Left ventricle myocardium inferior (tissue), 1 donor: ENCODE measurements around the gene SLC66A2. TPM values are rescaled to one million over a fixed set of nuclear protein-coding genes. Genes with fewer than 3 reads are reported as not detected.

ENCODE experiments used
- DNase-seq: peaks from one replicate; pipeline ENCODE4 v3.0.0-alpha.2; 2020
- H3K27ac ChIP-seq: fragments of 200-600 bp; replicated peaks from 2 replicates; pipeline ENCODE4 v1.8.0; 2021
- H3K27me3 ChIP-seq: fragments of 200-600 bp; 2 replicates; pipeline ENCODE4 v1.8.0; 2021; ENCODE audit warnings: low read depth
- H3K36me3 ChIP-seq: fragments of 200-600 bp; 2 replicates; pipeline ENCODE4 v1.8.0; 2021
- H3K4me1 ChIP-seq: fragments of 200-600 bp; 2 replicates; pipeline ENCODE4 v1.8.0; 2021
- H3K4me3 ChIP-seq: fragments of 200-600 bp; 2 replicates; pipeline ENCODE4 v1.8.0; 2021; ENCODE audit warnings: mild to moderate bottlenecking, moderate library complexity
- H3K9me3 ChIP-seq: fragments of 200-600 bp; replicated peaks from 2 replicates; pipeline ENCODE4 v1.8.0; 2021
- CTCF ChIP-seq: fragments of 200-600 bp; IDR thresholded peaks from 2 replicates; pipeline ENCODE4 v1.8.0; 2021; ENCODE audit warnings: antibody characterized with exemption, mild to moderate bottlenecking, borderline replicate concordance
- intact Hi-C: fragments of 100-400 bp; cut with micrococcal nuclease; formaldehyde crosslinking; loops from one replicate; pipeline ENCODE4 v1.11.0; 2022
- total RNA-seq: library from RNA; stranded (reverse); fragmentation: NEBNext Ultra II Directional; extraction: Animal tissue kit (Norgen Biotek cat#: 25700); gene quantifications from one replicate; pipeline ENCODE4 v1.2.1, GENCODE V29; 2021
- donor health status: DM: no; HTN: yes; CAD: no; lungs with severe emphysema.

SLC66A2 gene
- total RNA-seq, 1 donor from 2014 or later: 27.4 TPM

GRCh38 chr18:79921984-79922965 lies 29.2 kb downstream of the SLC66A2 start:
- Histone ChIP-seq H3K36me3 (peaks cover 13% of the 10 kb centered on the region), H3K9me3 (no peaks in the 10 kb centered on the region), H3K4me3 (no peak overlapping the region), H3K27ac (no peak overlapping the region), H3K27me3 (no peaks in the 10 kb centered on the region), H3K4me1 (peaks cover 19% of the 10 kb centered on the region)
- DNase-seq: no peak
- no peak for TF ChIP-seq CTCF
- intact Hi-C loops: no loop called here

- DNase-seq: no peak
- no peak overlapping the region for H3K27ac ChIP-seq
- H3K4me1 ChIP-seq: peaks cover 2% of the 10 kb centered on the region
- TF ChIP-seq CTCF: no peak
- intact Hi-C loops: no loop called here
- H3K9me3 ChIP-seq: no peaks in the 10 kb centered on the region
- peaks cover 37% of the 10 kb centered on the region for H3K36me3 ChIP-seq
- H3K4me3 ChIP-seq: no peak overlapping the region
- H3K27me3 ChIP-seq: no peaks in the 10 kb centered on the region
These were observed 32.4 kb downstream of the SLC66A2 start for GRCh38 chr18:79919089-79919488.

GRCh38 chr18:79918615-79919011 lies 32.8 kb downstream of the SLC66A2 start:
- Histone ChIP-seq H3K4me3 (no peak overlapping the region), H3K36me3 (peaks cover 42% of the 10 kb centered on the region), H3K4me1 (no peaks in the 10 kb centered on the region), H3K27ac (no peak overlapping the region), H3K27me3 (no peaks in the 10 kb centered on the region), H3K9me3 (no peaks in the 10 kb centered on the region)
- no peak for TF ChIP-seq CTCF
- no peak for DNase-seq
- intact Hi-C loops: no loop called here

DNA sequence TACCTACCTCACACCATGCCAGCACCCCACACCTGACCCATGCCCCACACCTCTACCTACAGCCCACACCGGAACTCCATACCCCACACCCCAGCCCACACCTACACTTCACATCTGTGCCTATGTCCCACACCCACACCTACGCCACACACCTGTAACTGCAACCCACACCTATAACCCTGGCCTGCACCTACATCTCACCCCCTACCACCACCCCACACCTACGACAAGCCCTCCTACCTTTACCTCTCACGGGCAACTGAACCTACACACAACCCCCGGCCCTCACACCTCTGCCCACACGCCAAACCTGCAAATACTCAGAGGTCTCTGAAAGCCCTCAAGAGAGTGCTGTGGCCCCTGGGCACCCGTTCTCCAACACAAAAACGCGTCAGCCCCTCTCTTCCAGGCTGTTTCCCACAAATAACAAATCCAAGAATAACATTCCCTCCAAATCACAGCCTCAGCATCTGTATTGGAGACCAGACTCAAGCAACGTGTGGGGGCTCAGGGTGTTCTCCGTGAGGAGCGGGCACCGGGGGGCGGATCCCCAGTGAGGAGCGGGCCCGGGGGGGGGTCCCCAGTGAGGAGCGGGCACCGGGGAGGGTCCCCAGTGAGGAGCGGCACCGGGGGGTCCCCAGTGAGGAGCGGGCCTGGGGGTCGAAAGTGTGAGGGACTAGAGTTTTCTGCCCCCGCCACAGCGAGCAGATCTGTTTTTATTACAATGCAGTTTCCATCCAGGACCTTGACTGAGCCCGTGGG lies 33.4 kb downstream of the SLC66A2 start:
- no peaks in the 10 kb centered on the region for H3K9me3 ChIP-seq
- intact Hi-C loops: no loop called here
- H3K4me3 ChIP-seq: no peak overlapping the region
- no peaks in the 10 kb centered on the region for H3K27me3 ChIP-seq
- peaks cover 2% of the 10 kb centered on the region for H3K4me1 ChIP-seq
- H3K36me3 ChIP-seq: peaks cover 45% of the 10 kb centered on the region
- no peak overlapping the region for H3K27ac ChIP-seq
- TF ChIP-seq CTCF: no peak
- no peak for DNase-seq

GRCh38 chr18:79917169-79917852 lies 34.1 kb downstream of the SLC66A2 start:
- DNase-seq: no peak
- intact Hi-C loops: no loop called here

More at GRCh38 chr18:79917169-79917852, 34.1 kb downstream of the SLC66A2 start:
- no peak overlapping the region for H3K4me3 ChIP-seq
- no peaks in the 10 kb centered on the region for H3K27me3 ChIP-seq
- no peaks in the 10 kb centered on the region for H3K9me3 ChIP-seq
- H3K36me3 ChIP-seq: peaks cover 51% of the 10 kb centered on the region
- H3K27ac ChIP-seq: no peak overlapping the region
- peaks cover 6% of the 10 kb centered on the region for H3K4me1 ChIP-seq
- no peak for TF ChIP-seq CTCF
